Activated CD4-positive, alpha-beta T cell treated with anti-CD3 and anti-CD28 coated beads, Interleukin-2, amount 10 ng/mL, durations not matched to agents 7 days and 5 days (primary cell): Measurements from ENCODE around the gene EBF3. TPM values are rescaled to one million over a fixed set of nuclear protein-coding genes. Genes with fewer than 3 reads are reported as not detected.

ENCODE experiments used
- CTCF ChIA-PET: fragments of 350-600 bp; sonication (Branson Sonifier 250); formaldehyde crosslinking; loops from one replicate; lab custom pipeline; 2021; ENCODE audit warnings: antibody characterized with exemption; lab: Charles Lee
- POLR2A ChIA-PET: fragments of 350-600 bp; sonication (Branson Sonifier 250); formaldehyde crosslinking; loops from one replicate; lab custom pipeline; 2021; ENCODE audit warnings: antibody characterized with exemption; lab: Charles Lee
- DNase-seq: peaks from one replicate; pipeline ENCODE4 v3.0.0-alpha.2; 2020
- H3K27ac Mint-ChIP-seq: one replicate; pipeline ENCODE4 v1.8.0; 2021; ENCODE audit warnings: mild to moderate bottlenecking, moderate library complexity, mixed read lengths
- H3K27me3 Mint-ChIP-seq: one replicate; pipeline ENCODE4 v1.8.0; 2021; ENCODE audit warnings: mixed read lengths
- H3K36me3 Mint-ChIP-seq: one replicate; pipeline ENCODE4 v1.8.0; 2021; ENCODE audit warnings: low read depth, mixed read lengths
- H3K4me1 Mint-ChIP-seq: one replicate; pipeline ENCODE4 v1.8.0; 2021; ENCODE audit warnings: mixed read lengths
- H3K4me3 Mint-ChIP-seq: one replicate; pipeline ENCODE4 v1.8.0; 2021; ENCODE audit warnings: mild to moderate bottlenecking, moderate library complexity, mixed read lengths
- H3K9me3 Mint-ChIP-seq: one replicate; pipeline ENCODE4 v1.8.0; 2021; ENCODE audit warnings: mixed read lengths
- total RNA-seq, 2 experiments: library from RNA; stranded (reverse); gene quantifications; one replicate each; pipeline ENCODE4 v1.2.3, GENCODE V29; 2021

Gene EBF3
- total RNA-seq, 2 experiments from 2014 or later, result not detected

DNA sequence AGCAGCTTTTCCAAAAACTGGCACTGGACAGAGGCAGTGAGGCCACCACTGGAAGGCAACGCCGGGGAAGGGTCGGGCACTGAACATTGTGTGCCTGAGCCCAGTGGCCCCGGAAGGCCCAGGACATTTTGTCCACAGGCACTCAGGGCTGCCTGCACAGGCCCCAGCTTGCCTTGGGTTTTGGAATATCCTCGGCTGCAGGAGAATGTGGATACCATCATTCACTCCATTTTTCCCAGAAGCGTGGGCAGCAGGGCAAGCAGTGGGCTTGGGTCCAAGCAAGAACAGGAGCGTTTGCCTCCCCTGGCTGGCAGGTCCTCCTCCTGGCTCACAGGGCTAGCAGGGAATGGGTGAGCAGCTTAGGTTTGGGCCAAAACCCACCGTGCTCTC is 147.4 kb downstream of the EBF3 start:
- Mint-ChIP-seq H3K4me3 (no peak overlapping the region), H3K27ac (no peak overlapping the region), H3K4me1 (no peaks in the 10 kb centered on the region), H3K27me3 (no peaks in the 10 kb centered on the region), H3K9me3 (no peaks in the 10 kb centered on the region), H3K36me3 (no peaks in the 10 kb centered on the region)
- no peak for DNase-seq
- ChIA-PET CTCF (no interaction called here), POLR2A (no interaction called here)

- ChIA-PET CTCF (no interaction called here), POLR2A (no interaction called here)
- H3K27ac Mint-ChIP-seq, result no peak overlapping the region
- H3K4me1 Mint-ChIP-seq, result no peaks in the 10 kb centered on the region
- H3K4me3 Mint-ChIP-seq, result no peak overlapping the region
- H3K36me3 Mint-ChIP-seq, result no peaks in the 10 kb centered on the region
- H3K27me3 Mint-ChIP-seq, result no peaks in the 10 kb centered on the region
- no peak for DNase-seq
- H3K9me3 Mint-ChIP-seq, result no peaks in the 10 kb centered on the region
These were observed 148.0 kb downstream of the EBF3 start for GRCh38 chr10:129815898-129816655.

- no peaks in the 10 kb centered on the region for H3K27me3 Mint-ChIP-seq
- CTCF ChIA-PET, result no interaction called here
- no peak for DNase-seq
- H3K9me3 Mint-ChIP-seq, result no peaks in the 10 kb centered on the region
- no peak overlapping the region for H3K27ac Mint-ChIP-seq
- H3K4me3 Mint-ChIP-seq, result no peak overlapping the region
- no peaks in the 10 kb centered on the region for H3K4me1 Mint-ChIP-seq
- POLR2A ChIA-PET, result interaction anchor here (0.7 kb wide), 1 partner anchor 197 kb away, joined by 3 read pairs; no protein-coding TSS in a partner anchor
- no peaks in the 10 kb centered on the region for H3K36me3 Mint-ChIP-seq
These were observed 149.1 kb downstream of the EBF3 start for GRCh38 chr10:129814681-129815646.

DNA sequence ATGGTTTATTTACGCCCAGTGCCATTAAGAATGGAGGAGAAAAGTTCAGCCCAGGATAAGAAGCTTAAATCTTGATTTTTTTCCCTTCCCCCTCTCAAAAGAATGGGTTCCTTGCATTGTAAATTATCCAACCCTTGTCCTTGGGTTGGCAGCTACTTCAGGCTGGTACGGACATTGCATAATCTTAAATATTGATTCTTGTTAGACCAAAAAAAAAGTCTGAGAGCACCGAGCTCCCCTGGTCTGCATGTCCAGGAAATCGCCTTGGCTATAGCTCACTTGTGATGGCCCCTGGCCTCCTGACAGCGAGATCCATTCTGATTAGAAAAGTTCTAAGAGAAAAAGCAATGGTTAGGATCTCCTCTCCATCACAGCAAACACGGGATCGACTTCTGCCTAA is 151.7 kb downstream of the EBF3 start:
- Mint-ChIP-seq H3K9me3 (no peaks in the 10 kb centered on the region), H3K4me3 (no peak overlapping the region), H3K4me1 (no peaks in the 10 kb centered on the region), H3K27ac (no peak overlapping the region), H3K27me3 (no peaks in the 10 kb centered on the region), H3K36me3 (no peaks in the 10 kb centered on the region)
- no peak for DNase-seq
- CTCF ChIA-PET, result no interaction called here
- POLR2A ChIA-PET, result no interaction called here

- Mint-ChIP-seq H3K9me3 (no peaks in the 10 kb centered on the region), H3K36me3 (no peaks in the 10 kb centered on the region), H3K27me3 (no peaks in the 10 kb centered on the region), H3K4me3 (no peak overlapping the region), H3K27ac (no peak overlapping the region), H3K4me1 (no peaks in the 10 kb centered on the region)
- ChIA-PET POLR2A (no interaction called here), CTCF (no interaction called here)
- no peak for DNase-seq
These were observed 152.9 kb downstream of the EBF3 start for GRCh38 chr10:129811208-129811607.

DNA sequence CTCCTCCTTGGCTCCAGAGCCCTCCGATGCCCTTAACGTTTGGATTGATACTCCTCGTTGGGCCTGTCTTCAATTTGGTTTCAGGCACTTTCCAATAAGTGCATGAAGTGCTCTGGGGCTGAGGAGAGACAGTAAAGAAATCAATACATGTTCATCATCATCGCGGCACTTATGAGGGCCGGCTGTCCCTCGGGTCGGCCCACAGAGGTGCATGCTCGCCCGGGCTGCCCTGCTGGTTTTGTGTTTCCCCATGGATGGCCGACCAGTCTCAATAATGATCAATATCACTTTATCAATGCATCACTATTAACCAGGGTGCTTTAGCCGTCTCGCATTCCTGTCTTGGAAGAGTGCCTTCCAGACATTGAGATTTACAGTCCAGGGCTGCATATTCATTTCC is 154.2 kb downstream of the EBF3 start:
- POLR2A ChIA-PET, result no interaction called here

DNA sequence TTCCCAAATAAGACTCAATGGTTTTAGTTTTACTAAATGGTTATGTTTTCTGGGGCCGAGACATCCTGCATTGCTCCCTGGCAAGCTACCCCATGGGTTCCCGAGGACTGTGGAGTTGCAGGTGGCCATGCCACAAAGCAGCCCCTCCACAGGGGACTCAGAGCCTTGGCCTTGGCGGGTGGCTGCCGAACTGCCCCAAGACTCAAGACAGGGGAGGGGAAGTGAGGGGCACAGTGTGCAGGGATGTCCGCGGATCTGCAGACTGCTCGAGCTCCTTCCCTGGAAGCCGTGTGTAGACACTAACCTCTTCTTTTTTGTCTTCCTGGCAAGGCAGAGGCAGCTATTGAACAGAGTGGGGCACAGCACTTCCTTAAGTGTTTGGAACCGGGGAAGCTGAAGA is 154.6 kb downstream of the EBF3 start:
- H3K9me3 Mint-ChIP-seq, result peaks cover 6% of the 10 kb centered on the region
- H3K27ac Mint-ChIP-seq, result no peak overlapping the region
- CTCF ChIA-PET, result no interaction called here
- H3K27me3 Mint-ChIP-seq, result no peaks in the 10 kb centered on the region
- no peak overlapping the region for H3K4me3 Mint-ChIP-seq
- no peaks in the 10 kb centered on the region for H3K4me1 Mint-ChIP-seq
- POLR2A ChIA-PET, result no interaction called here
- DNase-seq, result no peak
- H3K36me3 Mint-ChIP-seq, result no peaks in the 10 kb centered on the region

More for the DNA sequence above, 154.2 kb downstream of the EBF3 start:
- H3K4me1 Mint-ChIP-seq, result no peaks in the 10 kb centered on the region
- CTCF ChIA-PET, result no interaction called here
- DNase-seq, result no peak
- no peak overlapping the region for H3K27ac Mint-ChIP-seq
- H3K4me3 Mint-ChIP-seq, result no peak overlapping the region
- peaks cover 5% of the 10 kb centered on the region for H3K9me3 Mint-ChIP-seq
- H3K36me3 Mint-ChIP-seq, result no peaks in the 10 kb centered on the region
- no peaks in the 10 kb centered on the region for H3K27me3 Mint-ChIP-seq

DNA sequence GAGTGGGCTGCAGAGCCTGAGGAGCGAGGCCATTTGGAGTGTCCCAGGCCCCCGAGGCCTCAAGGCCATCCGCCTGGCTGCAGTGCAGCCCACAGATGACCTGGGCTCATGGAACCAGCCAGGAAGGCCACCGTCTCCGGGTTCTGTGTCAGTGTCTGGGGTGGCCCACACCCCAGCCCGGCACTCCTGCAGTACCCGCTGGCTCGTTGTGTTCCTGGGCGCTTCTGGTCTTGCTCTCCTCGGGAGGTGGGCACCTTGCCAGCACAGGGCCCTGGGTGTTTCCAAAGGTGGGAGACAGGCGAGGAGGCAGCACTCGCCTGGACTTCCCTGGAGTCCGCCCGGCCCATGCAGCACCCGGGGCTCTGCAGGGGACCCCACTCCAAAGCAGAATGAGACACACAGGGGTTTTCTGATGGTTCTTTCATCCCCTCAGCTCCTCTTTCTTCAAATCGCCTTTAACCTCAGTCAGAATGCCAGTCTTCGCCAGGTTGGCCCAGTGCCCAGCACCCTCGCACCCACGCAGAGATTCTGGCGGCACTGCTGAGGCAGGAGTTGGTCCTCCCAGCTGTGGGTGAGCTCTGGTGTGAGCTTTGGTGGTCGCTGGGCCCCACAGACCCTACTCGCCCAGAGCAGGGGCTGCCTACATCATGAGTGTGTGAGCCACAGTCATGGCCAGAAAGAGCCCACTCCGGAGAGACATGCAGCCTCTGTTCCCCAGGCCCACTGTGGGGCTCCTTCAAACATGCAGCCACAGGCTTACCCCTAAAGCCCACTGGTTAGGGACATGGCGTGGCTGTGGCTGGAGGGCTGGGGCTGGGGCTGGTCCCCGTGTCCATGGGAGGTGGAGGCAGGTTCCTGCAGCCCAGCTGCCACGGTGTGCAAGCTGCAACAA is 155.7 kb downstream of the EBF3 start:
- Mint-ChIP-seq H3K36me3 (no peaks in the 10 kb centered on the region), H3K9me3 (peaks cover 16% of the 10 kb centered on the region), H3K4me1 (no peaks in the 10 kb centered on the region), H3K4me3 (no peak overlapping the region), H3K27me3 (no peaks in the 10 kb centered on the region), H3K27ac (no peak overlapping the region)
- no peak for DNase-seq
- ChIA-PET CTCF (no interaction called here), POLR2A (no interaction called here)

GRCh38 chr10:129807211-129807610 is 156.9 kb downstream of the EBF3 start:
- DNase-seq, result no peak
- H3K9me3 Mint-ChIP-seq, result peaks cover 20% of the 10 kb centered on the region
- ChIA-PET CTCF (no interaction called here), POLR2A (no interaction called here)
- no peaks in the 10 kb centered on the region for H3K27me3 Mint-ChIP-seq
- H3K27ac Mint-ChIP-seq, result no peak overlapping the region
- no peaks in the 10 kb centered on the region for H3K4me1 Mint-ChIP-seq
- H3K36me3 Mint-ChIP-seq, result no peaks in the 10 kb centered on the region
- H3K4me3 Mint-ChIP-seq, result no peak overlapping the region

DNA sequence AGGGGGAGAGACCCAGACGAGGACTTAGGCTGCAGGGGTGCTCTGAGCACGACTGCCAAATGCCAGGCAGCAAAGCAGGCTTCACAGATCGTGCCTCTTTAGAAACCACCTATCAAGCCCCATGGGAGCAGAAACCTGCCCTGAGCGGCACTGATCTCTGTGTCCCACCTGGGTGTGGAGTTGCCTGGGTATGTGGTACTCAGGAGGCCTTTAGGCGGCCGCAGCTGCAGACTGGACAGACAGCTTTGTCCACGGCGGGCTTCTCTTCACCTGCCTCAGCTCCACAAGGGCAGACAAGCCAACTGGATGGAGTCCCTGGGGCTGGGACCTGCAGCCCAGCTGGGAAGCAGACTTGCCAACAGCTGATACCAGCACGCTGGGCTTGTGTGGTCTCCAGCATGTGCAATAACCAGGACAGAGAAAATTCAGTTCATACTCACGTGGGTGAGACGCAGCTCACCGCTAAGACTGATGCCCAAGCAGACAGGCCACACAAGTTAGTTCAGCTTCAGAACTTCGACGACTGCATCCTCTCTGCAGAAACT is 163.2 kb downstream of the EBF3 start:
- no peaks in the 10 kb centered on the region for H3K4me1 Mint-ChIP-seq
- CTCF ChIA-PET, result no interaction called here
- peaks cover 36% of the 10 kb centered on the region for H3K9me3 Mint-ChIP-seq
- no peaks in the 10 kb centered on the region for H3K27me3 Mint-ChIP-seq
- POLR2A ChIA-PET, result no interaction called here
- DNase-seq, result no peak
- no peak overlapping the region for H3K27ac Mint-ChIP-seq
- no peaks in the 10 kb centered on the region for H3K36me3 Mint-ChIP-seq
- no peak overlapping the region for H3K4me3 Mint-ChIP-seq

DNA sequence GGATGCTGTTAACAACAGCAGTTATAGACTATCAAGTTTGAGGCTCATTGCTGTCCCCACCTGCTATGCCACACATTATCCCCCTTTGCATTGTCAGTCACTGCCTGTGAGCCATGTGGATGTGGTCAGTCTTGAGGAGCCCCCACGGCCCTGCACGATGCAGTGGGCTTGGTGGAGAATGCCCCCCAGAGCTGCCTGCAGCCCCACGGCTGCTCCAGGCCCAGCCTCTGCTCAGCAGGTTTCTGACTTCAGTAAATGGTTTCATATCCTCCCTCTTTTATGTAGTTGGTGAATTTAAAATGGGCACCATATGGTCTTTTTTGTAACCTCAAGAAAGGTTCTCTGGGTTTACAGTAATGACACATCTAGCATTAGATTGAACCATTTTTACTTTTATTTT is 164.1 kb downstream of the EBF3 start:
- Mint-ChIP-seq H3K4me1 (no peaks in the 10 kb centered on the region), H3K36me3 (no peaks in the 10 kb centered on the region), H3K9me3 (peaks cover 35% of the 10 kb centered on the region), H3K27ac (no peak overlapping the region), H3K4me3 (no peak overlapping the region), H3K27me3 (no peaks in the 10 kb centered on the region)
- ChIA-PET POLR2A (no interaction called here), CTCF (no interaction called here)
- no peak for DNase-seq

- Mint-ChIP-seq H3K9me3 (peaks cover 21% of the 10 kb centered on the region), H3K27ac (no peak overlapping the region), H3K27me3 (no peaks in the 10 kb centered on the region), H3K36me3 (no peaks in the 10 kb centered on the region), H3K4me3 (no peak overlapping the region), H3K4me1 (no peaks in the 10 kb centered on the region)
- no peak for DNase-seq
- POLR2A ChIA-PET, result no interaction called here
- CTCF ChIA-PET, result no interaction called here
These were observed 167.2 kb downstream of the EBF3 start for GRCh38 chr10:129796710-129797420.
